Colonic mucosa (tissue), 4 donors: ENCODE data around the gene KLF7. TPM values are rescaled to one million over a fixed set of nuclear protein-coding genes. Genes with fewer than 3 reads are reported as not detected.

ENCODE experiments used
- DNase-seq: peaks from one replicate; pipeline ENCODE4 v3.0.0-alpha.2; 2020
- H3K27ac ChIP-seq: fragments of 200-600 bp; one replicate; pipeline ENCODE4 v1.8.0; 2021
- H3K27me3 ChIP-seq: fragments of 200-600 bp; one replicate; pipeline ENCODE4 v1.8.0; 2021
- H3K36me3 ChIP-seq: fragments of 200-600 bp; one replicate; pipeline ENCODE4 v1.8.0; 2021
- H3K4me1 ChIP-seq: fragments of 200-600 bp; one replicate; pipeline ENCODE4 v1.8.0; 2021; ENCODE audit warnings: mild to moderate bottlenecking
- H3K4me3 ChIP-seq: fragments of 200-600 bp; one replicate; pipeline ENCODE4 v1.8.0; 2021
- H3K9ac ChIP-seq, 2 donors: one replicate each; pipeline ENCODE4 v1.7.0; 2013; ENCODE audit warnings: control low read depth in 2 of 2, low read depth in 2 of 2, low read length in 2 of 2
- H3K9me3 ChIP-seq: fragments of 200-600 bp; one replicate; pipeline ENCODE4 v1.8.0; 2021
- CTCF ChIP-seq: fragments of 200-600 bp; IDR thresholded peaks from one replicate; pipeline ENCODE4 v1.8.0; 2022; ENCODE audit warnings: antibody characterized with exemption, mild to moderate bottlenecking
- intact Hi-C: fragments of 100-400 bp; cut with DNase I; formaldehyde crosslinking; loops from one replicate; pipeline ENCODE4 v1.14.1; 2022
- total RNA-seq, 2 donors: library from RNA; stranded (reverse); fragmentation: NEBNext Ultra II Directional in 1 of 2; extraction: Animal tissue kit (Norgen Biotek cat#: 25700) in 1 of 2; gene quantifications; one replicate each; pipeline ENCODE4 v1.2.1, GENCODE V29; 2021
- donor health status: healthy.
- donor health status: DM: no; HTN: no; CAD: no.
- donor health status: DM: no; HTN: no; CAD: no.

The KLF7 gene
- total RNA-seq, 2 donors from 2014 or later, result 4.7 to 12.9 TPM

GRCh38 chr2:207148020-207148419, 17.7 kb downstream of the KLF7 start:
- TF ChIP-seq CTCF, result no peak
- H3K9ac ChIP-seq, result no peak overlapping the region
- no peak overlapping the region for H3K27ac ChIP-seq
- no peaks in the 10 kb centered on the region for H3K9me3 ChIP-seq
- intact Hi-C loops, result no loop called here
- no peaks in the 10 kb centered on the region for H3K27me3 ChIP-seq
- H3K36me3 ChIP-seq, result no peaks in the 10 kb centered on the region
- H3K4me1 ChIP-seq, result no peaks in the 10 kb centered on the region
- H3K4me3 ChIP-seq, result no peak overlapping the region
- DNase-seq, result no peak

GRCh38 chr2:207144173-207144785, 21.5 kb downstream of the KLF7 start:
- Histone ChIP-seq H3K4me1 (no peaks in the 10 kb centered on the region), H3K36me3 (no peaks in the 10 kb centered on the region), H3K4me3 (no peak overlapping the region), H3K9ac (peak overlapping the region in 1 of 2 donors; percentile 38), H3K9me3 (no peaks in the 10 kb centered on the region), H3K27ac (peak overlapping the region; percentile 59), H3K27me3 (no peaks in the 10 kb centered on the region)
- intact Hi-C loops, result no loop called here
- no peak for TF ChIP-seq CTCF
- no peak for DNase-seq

GRCh38 chr2:207143215-207144172, 22.3 kb downstream of the KLF7 start:
- Histone ChIP-seq H3K4me1 (no peaks in the 10 kb centered on the region), H3K36me3 (no peaks in the 10 kb centered on the region), H3K27me3 (no peaks in the 10 kb centered on the region), H3K4me3 (no peak overlapping the region), H3K9me3 (no peaks in the 10 kb centered on the region), H3K9ac (peak overlapping the region; percentile 13 to 38), H3K27ac (peak overlapping the region; percentile 59)
- intact Hi-C loops, result no loop called here
- peak; percentile 52 for DNase-seq
- no peak for TF ChIP-seq CTCF

- intact Hi-C loops, result no loop called here
- Histone ChIP-seq H3K4me1 (no peaks in the 10 kb centered on the region), H3K9ac (no peak overlapping the region), H3K36me3 (no peaks in the 10 kb centered on the region), H3K9me3 (no peaks in the 10 kb centered on the region), H3K27ac (peak overlapping the region; percentile 59), H3K27me3 (no peaks in the 10 kb centered on the region), H3K4me3 (no peak overlapping the region)
- TF ChIP-seq CTCF, result no peak
- no peak for DNase-seq
Measured at GRCh38 chr2:207142461-207142860, 23.3 kb downstream of the KLF7 start.

- Histone ChIP-seq H3K9ac (no peak overlapping the region), H3K27ac (no peak overlapping the region), H3K4me3 (no peak overlapping the region), H3K4me1 (no peaks in the 10 kb centered on the region), H3K9me3 (no peaks in the 10 kb centered on the region), H3K36me3 (no peaks in the 10 kb centered on the region), H3K27me3 (no peaks in the 10 kb centered on the region)
- no peak for TF ChIP-seq CTCF
- intact Hi-C loops, result no loop called here
- DNase-seq, result no peak
Measured at GRCh38 chr2:207141386-207141785, 24.4 kb downstream of the KLF7 start.
